ENCODE data around the gene PPARD. TPM values are rescaled to one million over a fixed set of nuclear protein-coding genes. Genes with fewer than 3 reads are reported as not detected.

The PPARD gene
- total and polyA plus RNA-seq, 8 donors = 2.6 to 34.6 (median 17.9) TPM

GRCh38 chr6:35362200-35362599 is 19.8 kb downstream of the PPARD start:
- WGBS, 5 donors = 97 to 100% (median 100%) methylated on average over 2 of the region's 2 CpGs
- DNase-seq = no peak
- Histone ChIP-seq H3K4me3 (no peak overlapping the region), H3K9me3 (no peaks in the 10 kb centered on the region), H3K36me3 (peaks cover 0 to 11% (median under 1%) of the 10 kb centered on the region in 4 donors), H3K27me3 (no peaks in the 10 kb centered on the region), H3K27ac (no peak overlapping the region), H3K4me1 (peaks cover 12 to 49% (median 32%) of the 10 kb centered on the region in 4 donors)
- intact Hi-C loops (cut with DNase I; ENCODE audit: low total_unique reads) = no loop called here
- TF ChIP-seq POLR2AphosphoS5 (IDR thresholded peaks at IDR 0.05) = no peak
- no peak for TF ChIP-seq CTCF (IDR thresholded peaks at IDR 0.05)
- no peak for TF ChIP-seq POLR2A (IDR thresholded peaks at IDR 0.05)
- no peak for TF ChIP-seq EP300 (IDR thresholded peaks at IDR 0.05)

DNA sequence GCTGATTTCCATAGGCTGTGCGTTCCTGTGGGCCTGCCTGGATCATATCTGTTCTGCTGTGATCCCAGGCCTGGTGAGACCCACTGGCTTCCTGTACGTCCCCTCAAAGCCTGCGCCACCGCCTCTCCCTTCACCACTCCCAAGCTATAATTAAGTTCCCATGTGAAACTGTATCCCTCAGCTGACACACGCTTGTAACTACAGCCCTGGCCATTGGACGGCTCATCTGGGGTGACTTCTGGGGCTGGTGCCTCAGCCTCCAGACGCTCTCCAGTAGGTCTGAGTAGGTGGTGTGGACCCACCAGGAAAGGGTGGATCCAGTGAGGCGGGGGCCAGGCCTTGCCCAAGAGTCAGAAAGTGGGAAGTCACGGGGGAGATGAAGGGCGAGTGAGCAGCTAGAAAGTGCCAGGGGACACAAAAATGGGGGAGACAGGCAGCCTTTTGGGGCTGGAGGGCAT is 21.0 kb downstream of the PPARD start:
- Histone ChIP-seq H3K4me1 (peaks cover 2 to 47% (median 28%) of the 10 kb centered on the region in 4 donors), H3K4me3 (no peak overlapping the region), H3K27me3 (no peaks in the 10 kb centered on the region), H3K27ac (no peak overlapping the region), H3K36me3 (peaks cover 0 to 10% (median 0%) of the 10 kb centered on the region in 4 donors), H3K9me3 (no peaks in the 10 kb centered on the region)
- peak in 1 of 2 donors; percentile 63 for DNase-seq
- intact Hi-C loops (cut with DNase I; ENCODE audit: low total_unique reads) = no loop called here
- WGBS, 5 donors = 79 to 84% (median 83%) methylated on average over 10 of the region's 10 CpGs
- TF ChIP-seq EP300 (IDR thresholded peaks at IDR 0.05) = no peak
- no peak for TF ChIP-seq POLR2A (IDR thresholded peaks at IDR 0.05)
- TF ChIP-seq POLR2AphosphoS5 (IDR thresholded peaks at IDR 0.05) = no peak
- no peak for TF ChIP-seq CTCF (IDR thresholded peaks at IDR 0.05)

DNA sequence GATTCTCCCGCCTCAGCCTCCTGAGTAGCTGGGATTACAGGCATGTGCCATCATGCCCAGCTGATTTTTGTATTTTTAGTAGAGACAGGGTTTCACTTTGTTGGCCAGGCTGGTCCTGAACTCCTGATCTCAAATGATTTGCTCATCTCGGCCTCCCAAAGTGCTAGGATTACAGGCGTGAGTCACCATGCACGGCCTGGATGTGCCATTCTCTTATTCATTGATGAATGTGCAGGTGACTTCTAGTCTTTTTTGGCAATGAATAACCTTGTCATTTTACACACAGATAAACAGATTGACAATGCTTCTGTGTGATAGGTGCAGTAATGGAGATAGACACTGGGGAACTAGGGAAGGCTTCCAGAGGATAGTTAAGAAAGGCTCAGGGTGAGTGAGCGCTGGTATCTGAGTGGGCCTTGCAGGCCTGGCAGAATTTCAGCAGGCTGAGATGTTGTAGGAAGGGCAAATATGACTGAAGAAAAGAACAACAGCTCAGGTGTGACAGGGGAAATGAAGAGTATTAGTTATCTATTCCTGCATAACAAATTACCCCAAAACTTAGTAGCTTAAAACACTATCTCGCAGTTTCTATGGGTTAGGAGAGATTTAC is 23.3 kb downstream of the PPARD start:
- no peak for DNase-seq
- WGBS, 5 donors = 91 to 99% (median 97%) methylated on average over 6 of the region's 6 CpGs
- H3K36me3 ChIP-seq = peaks cover 0 to 10% (median 0%) of the 10 kb centered on the region in 4 donors
- intact Hi-C loops (cut with DNase I; ENCODE audit: low total_unique reads) = no loop called here
- no peak overlapping the region for H3K4me3 ChIP-seq
- TF ChIP-seq POLR2A (IDR thresholded peaks at IDR 0.05) = no peak
- H3K27ac ChIP-seq = no peak overlapping the region
- peaks cover 9 to 39% (median 25%) of the 10 kb centered on the region in 4 donors for H3K4me1 ChIP-seq
- no peaks in the 10 kb centered on the region for H3K27me3 ChIP-seq
- H3K9me3 ChIP-seq = no peaks in the 10 kb centered on the region

DNA sequence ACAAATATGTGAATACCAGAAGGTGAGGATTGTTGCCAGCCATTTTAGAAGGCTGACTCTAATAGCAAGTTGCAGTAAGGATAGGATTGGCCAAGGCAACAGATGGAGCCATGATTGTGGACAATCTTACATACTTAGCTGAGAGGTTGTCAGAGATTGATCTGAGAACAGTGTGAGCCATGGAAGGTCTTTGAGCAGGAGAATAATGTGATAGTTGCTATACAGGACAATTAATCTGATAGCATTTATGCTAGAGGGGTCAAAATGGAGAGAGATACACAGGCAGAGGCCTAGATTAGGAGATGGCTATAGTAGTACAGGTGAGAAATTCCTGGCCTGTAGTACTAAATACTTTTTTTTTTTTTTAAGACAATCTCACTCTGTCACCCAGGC is 23.8 kb downstream of the PPARD start:
- no peak for DNase-seq
- Histone ChIP-seq H3K36me3 (peaks cover 0 to 10% (median 0%) of the 10 kb centered on the region in 4 donors), H3K27ac (no peak overlapping the region), H3K27me3 (no peaks in the 10 kb centered on the region), H3K4me1 (peaks cover 10 to 39% (median 25%) of the 10 kb centered on the region in 4 donors), H3K4me3 (no peak overlapping the region), H3K9me3 (no peaks in the 10 kb centered on the region)
- TF ChIP-seq CTCF (IDR thresholded peaks at IDR 0.05) (no peak), EP300 (IDR thresholded peaks at IDR 0.05) (no peak), POLR2A (IDR thresholded peaks at IDR 0.05) (no peak), POLR2AphosphoS5 (IDR thresholded peaks at IDR 0.05) (no peak)
- intact Hi-C loops (cut with DNase I; ENCODE audit: low total_unique reads) = no loop called here

- H3K27me3 ChIP-seq = no peaks in the 10 kb centered on the region
- intact Hi-C loops (cut with DNase I; ENCODE audit: low total_unique reads) = no loop called here
- DNase-seq = no peak
- no peak overlapping the region for H3K27ac ChIP-seq
- H3K36me3 ChIP-seq = peaks cover 0 to 9% (median 0%) of the 10 kb centered on the region in 4 donors
- H3K4me1 ChIP-seq = peaks cover 10 to 44% (median 24%) of the 10 kb centered on the region in 4 donors
- H3K9me3 ChIP-seq = no peaks in the 10 kb centered on the region
- WGBS, 5 donors = 84 to 98% (median 93%) methylated on average over 5 of the region's 5 CpGs
- no peak overlapping the region for H3K4me3 ChIP-seq
- TF ChIP-seq POLR2A (IDR thresholded peaks at IDR 0.05) (no peak), POLR2AphosphoS5 (IDR thresholded peaks at IDR 0.05) (no peak), CTCF (IDR thresholded peaks at IDR 0.05) (no peak), EP300 (IDR thresholded peaks at IDR 0.05) (no peak)
Observed at GRCh38 chr6:35367646-35368037, 25.3 kb downstream of the PPARD start.
